Measurements from ENCODE around the gene CFAP45. TPM values are rescaled to one million over a fixed set of nuclear protein-coding genes. Genes with fewer than 3 reads are reported as not detected.

CFAP45 gene
- total RNA-seq, 1 experiment from 2014 or later, result not detected

Other genes starting within 250 kb of the CFAP45 start
- gene CRP, start 185.6 kb downstream of the CFAP45 start, total RNA-seq (2014; rRNA removed; shearing (Covaris generic)), result not detected in 2 replicates
- 35.0 and 59.7 TPM in 2 replicates for gene DUSP23, start 119.2 kb downstream of the CFAP45 start, total RNA-seq (2014; rRNA removed; shearing (Covaris generic))
- gene FCRL6, start 97.8 kb downstream of the CFAP45 start, total RNA-seq (2014; rRNA removed; shearing (Covaris generic)), result not detected in 2 replicates
- gene SLAMF8, start 73.3 kb downstream of the CFAP45 start, total RNA-seq (2014; rRNA removed; shearing (Covaris generic)), result not detected in 2 replicates
- gene VSIG8, start 37.5 kb downstream of the CFAP45 start, total RNA-seq (2014; rRNA removed; shearing (Covaris generic)), result not detected in 2 replicates
- 27.1 and 49.8 TPM in 2 replicates for gene TAGLN2, start 25.3 kb upstream of the CFAP45 start, total RNA-seq (2014; rRNA removed; shearing (Covaris generic))
- not detected in 2 replicates for gene IGSF9, start 45.4 kb upstream of the CFAP45 start, total RNA-seq (2014; rRNA removed; shearing (Covaris generic))
- gene SLAMF9, start 54.1 kb upstream of the CFAP45 start, total RNA-seq (2014; rRNA removed; shearing (Covaris generic)), result not detected in 2 replicates
- 2.5 and 3.2 TPM in 2 replicates for gene PIGM, start 131.8 kb upstream of the CFAP45 start, total RNA-seq (2014; rRNA removed; shearing (Covaris generic))
- gene KCNJ10, start 170.0 kb upstream of the CFAP45 start, total RNA-seq (2014; rRNA removed; shearing (Covaris generic)), result not detected in 2 replicates
- gene KCNJ9, start 181.4 kb upstream of the CFAP45 start, total RNA-seq (2014; rRNA removed; shearing (Covaris generic)), result not detected in 2 replicates
- 11.7 and 15.4 TPM in 2 replicates for gene IGSF8, start 198.5 kb upstream of the CFAP45 start, total RNA-seq (2014; rRNA removed; shearing (Covaris generic))
- gene ATP1A2, start 215.6 kb upstream of the CFAP45 start, total RNA-seq (2014; rRNA removed; shearing (Covaris generic)), result not detected in 2 replicates